Measurements from ENCODE around the gene CFAP65.
A peak's percentile ranks its signal among the peaks of the same experiment; 100 is the strongest.

Gene CFAP65

GRCh38 chr2:219034823-219035222 lies 6.5 kb downstream of the CFAP65 start:
- no peak for DNase-seq (ENCODE audit: low read depth in 1 of 2, low spot score in 1 of 2)

GRCh38 chr2:219032051-219032745 lies 9.1 kb downstream of the CFAP65 start:
- DNase-seq (ENCODE audit: low read depth in 1 of 2, low spot score in 1 of 2): no peak

- no peak for DNase-seq (ENCODE audit: low read depth in 1 of 2, low spot score in 1 of 2)
Measured at GRCh38 chr2:219031005-219031738, 10.1 kb downstream of the CFAP65 start.

- DNase-seq (ENCODE audit: low read depth in 1 of 2, low spot score in 1 of 2): no peak
Measured at GRCh38 chr2:219030177-219030940, 11.0 kb downstream of the CFAP65 start.

GRCh38 chr2:219029829-219030165 lies 11.5 kb downstream of the CFAP65 start:
- peak; percentile 56 to 67 for DNase-seq (ENCODE audit: low read depth in 1 of 2, low spot score in 1 of 2)

- no peak for DNase-seq (ENCODE audit: low read depth in 1 of 2, low spot score in 1 of 2)
Measured at GRCh38 chr2:219028996-219029828, 12.1 kb downstream of the CFAP65 start.

- DNase-seq (ENCODE audit: low read depth in 1 of 2, low spot score in 1 of 2): no peak
Measured at GRCh38 chr2:219028141-219028540, 13.2 kb downstream of the CFAP65 start.

GRCh38 chr2:219027511-219028055 lies 13.7 kb downstream of the CFAP65 start:
- no peak for DNase-seq (ENCODE audit: low read depth in 1 of 2, low spot score in 1 of 2)

- no peak for DNase-seq (ENCODE audit: low read depth in 1 of 2, low spot score in 1 of 2)
Measured at GRCh38 chr2:219026946-219027345, 14.4 kb downstream of the CFAP65 start.

GRCh38 chr2:219025637-219026585 lies 15.4 kb downstream of the CFAP65 start:
- DNase-seq (ENCODE audit: low read depth in 1 of 2, low spot score in 1 of 2): no peak

- DNase-seq (ENCODE audit: low read depth in 1 of 2, low spot score in 1 of 2): no peak
Measured at GRCh38 chr2:219024059-219024458, 17.3 kb downstream of the CFAP65 start.

GRCh38 chr2:219023045-219023605 lies 18.2 kb downstream of the CFAP65 start:
- DNase-seq (ENCODE audit: low read depth in 1 of 2, low spot score in 1 of 2): no peak

GRCh38 chr2:219022616-219023015 lies 18.7 kb downstream of the CFAP65 start:
- no peak for DNase-seq (ENCODE audit: low read depth in 1 of 2, low spot score in 1 of 2)

- no peak for DNase-seq (ENCODE audit: low read depth in 1 of 2, low spot score in 1 of 2)
Measured at GRCh38 chr2:219022041-219022440, 19.3 kb downstream of the CFAP65 start.

- DNase-seq (ENCODE audit: low read depth in 1 of 2, low spot score in 1 of 2): no peak
Measured at GRCh38 chr2:219021591-219021990, 19.7 kb downstream of the CFAP65 start.

GRCh38 chr2:219020604-219021365 lies 20.5 kb downstream of the CFAP65 start:
- no peak for DNase-seq (ENCODE audit: low read depth in 1 of 2, low spot score in 1 of 2)

- no peak for DNase-seq (ENCODE audit: low read depth in 1 of 2, low spot score in 1 of 2)
Measured at GRCh38 chr2:219019436-219019835, 21.9 kb downstream of the CFAP65 start.

GRCh38 chr2:219018726-219019125 lies 22.6 kb downstream of the CFAP65 start:
- DNase-seq (ENCODE audit: low read depth in 1 of 2, low spot score in 1 of 2): no peak

- DNase-seq (ENCODE audit: low read depth in 1 of 2, low spot score in 1 of 2): no peak
Measured at GRCh38 chr2:219018286-219018685, 23.0 kb downstream of the CFAP65 start.

Measured in activated T-helper 1 cell treated with anti-CD3 and anti-CD28 coated beads, Interleukin-2, amount 50 U/mL, for 16 hours (primary cell).